Ascending aorta (tissue), 2 donors: ENCODE results near the gene NGEF. TPM values are rescaled to one million over a fixed set of nuclear protein-coding genes. Genes with fewer than 3 reads are reported as not detected.

Experiments used
- DNase-seq, 2 donors: peaks; one replicate each; pipeline ENCODE4 v3.0.0-alpha.2; 2019; ENCODE audit warnings: low spot score in 2 of 2
- H3K27ac ChIP-seq, 2 donors: fragments of 200-600 bp; sonication (generic); one replicate each; pipeline ENCODE4 v1.5.1; 2016 to 2017; ENCODE audit warnings: mild to moderate bottlenecking in 1 of 2
- H3K27me3 ChIP-seq: fragments of 200-600 bp; sonication (generic); one replicate; pipeline ENCODE4 v1.5.1; 2017
- H3K36me3 ChIP-seq, 2 donors: fragments of 200-600 bp; sonication (generic); one replicate each; pipeline ENCODE4 v1.5.1; 2016
- H3K4me1 ChIP-seq, 2 donors: fragments of 200-600 bp; sonication (generic); one replicate each; pipeline ENCODE4 v1.5.1; 2016 to 2017; ENCODE audit warnings: mild to moderate bottlenecking in 1 of 2
- H3K4me3 ChIP-seq, 2 donors: fragments of 200-600 bp; sonication (generic); one replicate each; pipeline ENCODE4 v1.5.1; 2016 to 2017; ENCODE audit warnings: mild to moderate bottlenecking in 1 of 2
- H3K9me3 ChIP-seq, 2 donors: fragments of 200-600 bp; sonication (generic); one replicate each; pipeline ENCODE4 v1.5.1; 2016
- CTCF ChIP-seq, 3 experiments: fragments of 200-600 bp in 2 of 3; fragments of 450-650 bp in 1 of 3; sonication (generic) in 2 of 3; IDR thresholded peaks; one replicate each; pipeline ENCODE4 v1.5.1; 2016 to 2019; ENCODE audit warnings: antibody characterized with exemption in 3 of 3, mild to moderate bottlenecking in 1 of 3, moderate library complexity in 1 of 3
- intact Hi-C: fragments of 100-400 bp; cut with DNase I; formaldehyde crosslinking; loops from one replicate; pipeline ENCODE4 v1.15.1; 2023
- total RNA-seq: library from RNA; depleted of rRNA; stranded (reverse); fragments of >200 nt; gene quantifications from one replicate; pipeline ENCODE4 v1.1.0, GENCODE V29; 2016

NGEF gene
- total RNA-seq, 1 donor from 2014 or later: 0.43 TPM

- H3K36me3 ChIP-seq: peaks cover 0 to 6% of the 10 kb centered on the region in 2 donors
- H3K4me3 ChIP-seq: no peak overlapping the region
- H3K27ac ChIP-seq: no peak overlapping the region
- TF ChIP-seq CTCF (IDR thresholded peaks at IDR 0.05): no peak
- intact Hi-C loops: no loop called here
- H3K27me3 ChIP-seq: no peaks in the 10 kb centered on the region
- H3K4me1 ChIP-seq: no peaks in the 10 kb centered on the region
- no peaks in the 10 kb centered on the region for H3K9me3 ChIP-seq
- DNase-seq: no peak
Observed at GRCh38 chr2:232866104-232866503, 147.0 kb downstream of the NGEF start.

- Histone ChIP-seq H3K27me3 (no peaks in the 10 kb centered on the region), H3K27ac (no peak overlapping the region), H3K4me1 (no peaks in the 10 kb centered on the region), H3K36me3 (peaks cover 0 to 14% of the 10 kb centered on the region in 2 donors), H3K9me3 (no peaks in the 10 kb centered on the region), H3K4me3 (no peak overlapping the region)
- TF ChIP-seq CTCF (IDR thresholded peaks at IDR 0.05): no peak
- intact Hi-C loops: no loop called here
- no peak for DNase-seq
Observed at GRCh38 chr2:232865165-232865564, 147.9 kb downstream of the NGEF start.

GRCh38 chr2:232863996-232864395 lies 149.1 kb downstream of the NGEF start:
- DNase-seq: no peak

GRCh38 chr2:232861353-232861752 lies 151.7 kb downstream of the NGEF start:
- DNase-seq: no peak
- H3K4me3 ChIP-seq: no peak overlapping the region
- no peak for TF ChIP-seq CTCF (IDR thresholded peaks at IDR 0.05)
- no peaks in the 10 kb centered on the region for H3K9me3 ChIP-seq
- H3K4me1 ChIP-seq: no peaks in the 10 kb centered on the region
- intact Hi-C loops: no loop called here
- H3K27me3 ChIP-seq: no peaks in the 10 kb centered on the region
- H3K36me3 ChIP-seq: peaks cover 32 to 46% of the 10 kb centered on the region in 2 donors
- H3K27ac ChIP-seq: no peak overlapping the region

More at GRCh38 chr2:232863996-232864395, 149.1 kb downstream of the NGEF start:
- no peak for TF ChIP-seq CTCF (IDR thresholded peaks at IDR 0.05)
- no peak overlapping the region for H3K4me3 ChIP-seq
- no peaks in the 10 kb centered on the region for H3K9me3 ChIP-seq
- H3K27me3 ChIP-seq: no peaks in the 10 kb centered on the region
- H3K36me3 ChIP-seq: peaks cover 8 to 20% of the 10 kb centered on the region in 2 donors
- no peak overlapping the region for H3K27ac ChIP-seq
- intact Hi-C loops: no loop called here
- no peaks in the 10 kb centered on the region for H3K4me1 ChIP-seq

GRCh38 chr2:232860593-232861241 lies 152.3 kb downstream of the NGEF start:
- H3K36me3 ChIP-seq: peaks cover 38 to 53% of the 10 kb centered on the region in 2 donors
- H3K27me3 ChIP-seq: no peaks in the 10 kb centered on the region
- TF ChIP-seq CTCF (IDR thresholded peaks at IDR 0.05): no peak
- H3K4me1 ChIP-seq: no peaks in the 10 kb centered on the region
- intact Hi-C loops: no loop called here
- no peak overlapping the region for H3K27ac ChIP-seq
- no peaks in the 10 kb centered on the region for H3K9me3 ChIP-seq
- no peak for DNase-seq
- no peak overlapping the region for H3K4me3 ChIP-seq
